Loucy (cell line): ENCODE measurements around the gene ARHGAP24.

Experiments used
- H2AFZ ChIP-seq: fragments of 200-600 bp; sonication (generic); 2 replicates; pipeline ENCODE4 v1.6.0; 2016; ENCODE audit warnings: antibody characterized with exemption, mild to moderate bottlenecking, low read length, moderate library complexity
- H3F3A ChIP-seq: fragments of 200-600 bp; 2 replicates; pipeline ENCODE4 v1.6.0; 2016; ENCODE audit warnings: antibody characterized with exemption, low read depth, mild to moderate bottlenecking
- H3K27me3 ChIP-seq: fragments of 200-600 bp; sonication (generic); 2 replicates; pipeline ENCODE4 v1.6.1; 2014; ENCODE audit warnings: low read length, mild to moderate bottlenecking; ENCODE audit not compliant: insufficient read depth, poor library complexity, severe bottlenecking
- H3K36me3 ChIP-seq: fragments of 200-600 bp; sonication (generic); 2 replicates; pipeline ENCODE4 v1.6.1; 2016; ENCODE audit warnings: low read length; ENCODE audit not compliant: insufficient read depth
- H3K4me1 ChIP-seq: fragments of 200-600 bp; sonication (generic); 2 replicates; pipeline ENCODE4 v1.5.1; 2014; ENCODE audit warnings: low read length, mild to moderate bottlenecking; ENCODE audit not compliant: insufficient read depth, poor library complexity, severe bottlenecking
- H3K4me2 ChIP-seq: fragments of 200-600 bp; sonication (generic); 2 replicates; pipeline ENCODE4 v1.6.0; 2014; ENCODE audit warnings: antibody characterized with exemption, low read length, low read depth, mild to moderate bottlenecking; ENCODE audit not compliant: poor library complexity, severe bottlenecking
- H3K4me3 ChIP-seq: fragments of 200-600 bp; sonication (generic); 2 replicates; pipeline ENCODE4 v1.5.1; 2014; ENCODE audit warnings: low read length, mild to moderate bottlenecking, mixed read lengths; ENCODE audit not compliant: poor library complexity, severe bottlenecking
- H3K79me2 ChIP-seq: fragments of 200-600 bp; sonication (generic); 2 replicates; pipeline ENCODE4 v1.6.1; 2014; ENCODE audit warnings: low read length; ENCODE audit not compliant: insufficient read depth
- H3K9ac ChIP-seq: fragments of 200-600 bp; sonication (generic); 2 replicates; pipeline ENCODE4 v1.6.0; 2014; ENCODE audit warnings: mild to moderate bottlenecking, low read depth, low read length, moderate library complexity; ENCODE audit not compliant: poor library complexity, severe bottlenecking
- H3K9me2 ChIP-seq: fragments of 200-600 bp; sonication (generic); replicated peaks from 2 replicates; pipeline ENCODE4 v1.6.1; 2016; ENCODE audit warnings: low read depth, low read length, mixed read lengths
- H3K9me3 ChIP-seq: fragments of 200-600 bp; sonication (generic); 2 replicates; pipeline ENCODE4 v1.6.1; 2014; ENCODE audit warnings: mild to moderate bottlenecking, antibody characterized with exemption, low read length, low read depth; ENCODE audit not compliant: insufficient read depth
- H4K20me1 ChIP-seq: fragments of 200-600 bp; sonication (generic); 2 replicates; pipeline ENCODE4 v1.6.0; 2014; ENCODE audit warnings: antibody characterized with exemption, low read length, mild to moderate bottlenecking; ENCODE audit not compliant: insufficient read depth, poor library complexity, severe bottlenecking
- EZH2phosphoT487 ChIP-seq: fragments of 200-600 bp; IDR thresholded peaks from 2 replicates; pipeline ENCODE4 v1.6.1; 2018; ENCODE audit warnings: antibody characterized with exemption, mild to moderate bottlenecking, moderate library complexity, borderline replicate concordance
- TF ChIP-seq, protein P1 (sequence below): fragments of 200-600 bp; sonication (generic); conservative IDR thresholded peaks from 2 replicates; pipeline ENCODE4 v1.5.1; 2014; ENCODE audit warnings: mild to moderate bottlenecking, antibody characterized with exemption, low read length

ARHGAP24 gene

DNA sequence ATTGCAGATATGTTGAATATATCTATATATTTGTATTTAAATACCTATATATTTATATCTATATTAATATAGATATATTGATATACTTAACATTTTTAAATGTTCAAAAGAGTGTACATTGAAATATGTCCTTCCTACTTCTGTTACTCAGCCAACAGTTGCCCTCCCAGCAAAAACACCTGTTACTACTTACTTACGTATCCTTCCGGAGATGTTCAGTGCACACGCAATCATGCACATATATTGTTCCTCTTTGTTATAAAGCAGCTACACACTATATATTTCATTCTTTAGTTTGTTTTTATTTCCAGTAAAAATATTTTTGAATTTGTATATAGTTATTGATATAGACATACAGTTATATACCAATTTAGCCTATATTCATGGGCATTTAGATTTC, 142.3 kb downstream of the ARHGAP24 start:
- no peaks in the 10 kb centered on the region for H3K4me1 ChIP-seq
- H3K9me3 ChIP-seq, result no peaks in the 10 kb centered on the region
- no peaks in the 10 kb centered on the region for H3K9me2 ChIP-seq
- no peak overlapping the region for H2AFZ ChIP-seq
- no peaks in the 10 kb centered on the region for H3K27me3 ChIP-seq
- no peak overlapping the region for H3K4me3 ChIP-seq
- H3K36me3 ChIP-seq, result no peaks in the 10 kb centered on the region
- TF ChIP-seq, protein P1, sequence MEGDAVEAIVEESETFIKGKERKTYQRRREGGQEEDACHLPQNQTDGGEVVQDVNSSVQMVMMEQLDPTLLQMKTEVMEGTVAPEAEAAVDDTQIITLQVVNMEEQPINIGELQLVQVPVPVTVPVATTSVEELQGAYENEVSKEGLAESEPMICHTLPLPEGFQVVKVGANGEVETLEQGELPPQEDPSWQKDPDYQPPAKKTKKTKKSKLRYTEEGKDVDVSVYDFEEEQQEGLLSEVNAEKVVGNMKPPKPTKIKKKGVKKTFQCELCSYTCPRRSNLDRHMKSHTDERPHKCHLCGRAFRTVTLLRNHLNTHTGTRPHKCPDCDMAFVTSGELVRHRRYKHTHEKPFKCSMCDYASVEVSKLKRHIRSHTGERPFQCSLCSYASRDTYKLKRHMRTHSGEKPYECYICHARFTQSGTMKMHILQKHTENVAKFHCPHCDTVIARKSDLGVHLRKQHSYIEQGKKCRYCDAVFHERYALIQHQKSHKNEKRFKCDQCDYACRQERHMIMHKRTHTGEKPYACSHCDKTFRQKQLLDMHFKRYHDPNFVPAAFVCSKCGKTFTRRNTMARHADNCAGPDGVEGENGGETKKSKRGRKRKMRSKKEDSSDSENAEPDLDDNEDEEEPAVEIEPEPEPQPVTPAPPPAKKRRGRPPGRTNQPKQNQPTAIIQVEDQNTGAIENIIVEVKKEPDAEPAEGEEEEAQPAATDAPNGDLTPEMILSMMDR, result no peak
- TF ChIP-seq EZH2phosphoT487, result no peak
- H4K20me1 ChIP-seq, result no peaks in the 10 kb centered on the region
- no peak overlapping the region for H3K9ac ChIP-seq
- no peaks in the 10 kb centered on the region for H3F3A ChIP-seq
- no peaks in the 10 kb centered on the region for H3K79me2 ChIP-seq
- H3K4me2 ChIP-seq, result no peak overlapping the region

DNA sequence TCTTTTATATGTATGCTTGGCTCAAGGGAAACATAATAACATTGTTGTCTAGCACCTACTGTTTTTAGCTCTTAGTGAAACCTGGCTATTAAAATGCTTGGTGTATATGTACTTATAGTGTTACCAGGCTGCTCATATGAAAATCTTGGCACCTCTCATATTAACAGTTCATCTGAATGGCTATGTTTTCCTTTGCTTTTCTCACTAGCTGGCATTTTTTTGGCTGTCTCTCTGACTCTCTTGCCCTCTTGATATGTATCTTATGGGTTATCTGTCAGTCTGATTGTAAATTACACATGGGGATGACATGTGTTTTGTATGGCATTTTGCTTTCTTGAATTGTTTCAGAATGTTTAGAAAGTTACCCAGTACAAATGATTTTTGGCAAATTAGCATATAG, 158.0 kb downstream of the ARHGAP24 start:
- Histone ChIP-seq H3K9me3 (no peaks in the 10 kb centered on the region), H2AFZ (no peak overlapping the region), H3K9ac (no peak overlapping the region), H3F3A (no peaks in the 10 kb centered on the region), H3K27me3 (no peaks in the 10 kb centered on the region), H3K4me2 (no peak overlapping the region), H3K4me1 (no peaks in the 10 kb centered on the region), H3K9me2 (no peaks in the 10 kb centered on the region), H3K79me2 (no peaks in the 10 kb centered on the region), H3K36me3 (no peaks in the 10 kb centered on the region), H4K20me1 (no peaks in the 10 kb centered on the region), H3K4me3 (no peak overlapping the region)
- no peak for TF ChIP-seq EZH2phosphoT487
- TF ChIP-seq, protein P1, result no peak

DNA sequence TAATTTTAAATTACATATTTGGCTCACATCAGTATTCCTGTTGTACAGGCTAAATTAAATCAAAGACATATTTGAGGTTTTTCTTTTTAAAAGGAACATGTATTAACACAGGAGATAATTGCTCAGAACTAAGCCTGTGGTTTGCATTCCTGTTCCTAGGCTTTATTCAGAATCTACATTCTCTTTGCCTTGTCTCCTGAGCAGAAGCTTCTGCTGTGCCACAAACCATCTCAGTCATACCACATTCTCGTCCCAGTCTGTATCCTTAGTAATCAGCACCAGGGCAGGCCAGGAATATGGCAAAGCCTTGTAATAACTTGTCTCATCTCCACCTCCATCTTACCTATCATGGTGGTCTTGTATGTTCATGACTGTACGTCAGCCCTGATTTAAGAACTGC, 162.8 kb downstream of the ARHGAP24 start:
- no peaks in the 10 kb centered on the region for H3K4me1 ChIP-seq
- no peaks in the 10 kb centered on the region for H3K9me3 ChIP-seq
- H3K27me3 ChIP-seq, result no peaks in the 10 kb centered on the region
- no peak overlapping the region for H3K9ac ChIP-seq
- no peaks in the 10 kb centered on the region for H3F3A ChIP-seq
- H4K20me1 ChIP-seq, result no peaks in the 10 kb centered on the region
- H3K36me3 ChIP-seq, result no peaks in the 10 kb centered on the region
- H3K79me2 ChIP-seq, result no peaks in the 10 kb centered on the region
- H3K4me2 ChIP-seq, result no peak overlapping the region
- H2AFZ ChIP-seq, result no peak overlapping the region
- no peak overlapping the region for H3K4me3 ChIP-seq
- no peak for TF ChIP-seq EZH2phosphoT487
- TF ChIP-seq, protein P1, result no peak
- H3K9me2 ChIP-seq, result no peaks in the 10 kb centered on the region
